GM13977 (cell line): ENCODE data around the gene HPSE2.

Experiments used
- DNase-seq: peaks from one replicate; pipeline ENCODE4 v3.0.0; 2012; ENCODE audit warnings: low spot score
- in situ Hi-C: fragments of 300-500 bp; cut with MboI; formaldehyde crosslinking; loops from one replicate; pipeline ENCODE4 v1.12.0; 2022; ENCODE audit warnings: low sequenced_read_pairs, low pct_unique_long_range_greater_than_20kb, mixed read lengths, inconsistent platforms; ENCODE audit not compliant: unreplicated experiment
- TF ChIP-seq, protein P1 (sequence below): IDR thresholded peaks from 2 replicates; pipeline ENCODE4 v1.5.1; 2012; ENCODE audit warnings: mild to moderate bottlenecking, control low read depth; ENCODE audit not compliant: insufficient read depth; ENCODE audit errors: extremely low read depth, missing control alignments

Gene HPSE2

DNA sequence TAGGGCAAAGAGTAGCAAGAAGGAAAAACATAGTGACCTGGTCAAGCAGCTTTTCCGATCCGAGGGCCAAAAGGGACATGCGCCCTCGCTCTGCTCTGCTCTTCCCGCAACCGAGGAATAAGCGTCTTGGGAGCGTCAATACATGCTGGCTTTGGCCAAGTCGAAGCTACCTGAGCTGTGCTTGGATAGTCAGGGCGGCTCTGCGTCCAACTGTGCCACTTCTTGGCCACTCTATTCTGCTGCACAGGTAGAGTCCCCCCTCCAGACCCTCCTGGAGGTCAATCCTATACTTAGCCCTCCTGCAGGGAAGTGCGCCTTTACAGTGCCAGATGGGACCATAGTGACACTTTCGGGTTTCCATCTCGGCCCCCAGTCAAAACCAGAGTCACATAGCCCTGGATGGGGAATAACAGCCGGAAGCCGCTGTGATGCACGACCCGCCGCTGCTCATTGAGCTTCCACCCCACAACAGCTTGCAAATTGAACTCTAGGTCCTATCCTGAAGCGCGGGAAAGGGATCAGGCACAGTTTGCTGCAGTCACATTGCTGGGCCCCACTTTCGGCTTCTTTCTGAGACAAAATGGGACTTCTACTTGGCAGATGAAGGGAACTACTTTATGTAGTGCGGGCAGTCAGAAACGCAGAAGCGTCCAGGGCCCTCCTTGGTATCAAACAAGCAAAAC, 1.1 kb upstream of the HPSE2 start:
- TF ChIP-seq, protein P1, sequence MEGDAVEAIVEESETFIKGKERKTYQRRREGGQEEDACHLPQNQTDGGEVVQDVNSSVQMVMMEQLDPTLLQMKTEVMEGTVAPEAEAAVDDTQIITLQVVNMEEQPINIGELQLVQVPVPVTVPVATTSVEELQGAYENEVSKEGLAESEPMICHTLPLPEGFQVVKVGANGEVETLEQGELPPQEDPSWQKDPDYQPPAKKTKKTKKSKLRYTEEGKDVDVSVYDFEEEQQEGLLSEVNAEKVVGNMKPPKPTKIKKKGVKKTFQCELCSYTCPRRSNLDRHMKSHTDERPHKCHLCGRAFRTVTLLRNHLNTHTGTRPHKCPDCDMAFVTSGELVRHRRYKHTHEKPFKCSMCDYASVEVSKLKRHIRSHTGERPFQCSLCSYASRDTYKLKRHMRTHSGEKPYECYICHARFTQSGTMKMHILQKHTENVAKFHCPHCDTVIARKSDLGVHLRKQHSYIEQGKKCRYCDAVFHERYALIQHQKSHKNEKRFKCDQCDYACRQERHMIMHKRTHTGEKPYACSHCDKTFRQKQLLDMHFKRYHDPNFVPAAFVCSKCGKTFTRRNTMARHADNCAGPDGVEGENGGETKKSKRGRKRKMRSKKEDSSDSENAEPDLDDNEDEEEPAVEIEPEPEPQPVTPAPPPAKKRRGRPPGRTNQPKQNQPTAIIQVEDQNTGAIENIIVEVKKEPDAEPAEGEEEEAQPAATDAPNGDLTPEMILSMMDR = no peak

DNA sequence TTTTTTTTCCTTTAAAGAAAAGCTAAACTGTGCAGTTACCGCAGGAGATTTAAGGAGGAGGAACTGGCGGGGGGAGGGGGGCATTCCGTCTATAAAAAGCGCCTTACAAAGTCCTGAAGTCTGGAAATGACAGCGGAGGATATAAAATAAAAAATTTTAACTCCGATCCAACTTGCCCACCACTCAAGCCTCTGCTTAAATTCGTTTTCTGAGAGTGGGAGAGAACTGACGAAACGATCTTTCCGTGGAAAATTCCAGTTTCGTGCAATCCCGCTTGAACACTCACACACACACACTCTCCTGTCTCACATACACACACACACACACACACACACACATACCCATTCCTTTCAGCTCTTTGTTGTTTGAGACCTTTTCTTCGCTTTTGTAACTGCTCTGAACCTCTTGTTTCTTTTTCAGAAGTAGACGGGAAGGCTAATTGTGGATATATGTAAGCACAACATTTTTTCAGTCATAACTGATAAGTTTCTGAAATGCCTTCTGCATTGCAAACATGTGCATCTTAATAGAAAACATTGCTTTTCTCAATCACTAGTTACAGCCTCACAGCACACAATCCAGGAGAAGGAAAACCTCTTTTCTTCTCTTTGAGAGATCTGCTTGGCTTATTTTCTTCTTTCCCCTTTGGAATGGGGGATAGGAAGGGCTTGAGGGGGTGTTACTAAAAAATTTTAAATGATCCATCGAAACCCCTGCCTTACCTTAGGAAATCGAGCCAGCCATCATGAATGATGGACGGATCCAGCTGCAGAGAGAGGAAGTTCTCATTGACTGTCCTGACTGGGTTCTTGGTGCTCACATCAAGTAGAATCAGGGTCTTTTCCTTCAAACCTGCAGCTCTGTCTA, 628 bp downstream of the HPSE2 start:
- in situ Hi-C loops = loop anchor here (25.0 kb wide), 1 partner anchor 473 kb away; no protein-coding TSS in a partner anchor
- no peak for DNase-seq
- TF ChIP-seq, protein P1 = no peak

More for the DNA sequence above, 1.1 kb upstream of the HPSE2 start:
- in situ Hi-C loops = loop anchor here (25.0 kb wide), 1 partner anchor 474 kb away; no protein-coding TSS in a partner anchor
- no peak for DNase-seq

DNA sequence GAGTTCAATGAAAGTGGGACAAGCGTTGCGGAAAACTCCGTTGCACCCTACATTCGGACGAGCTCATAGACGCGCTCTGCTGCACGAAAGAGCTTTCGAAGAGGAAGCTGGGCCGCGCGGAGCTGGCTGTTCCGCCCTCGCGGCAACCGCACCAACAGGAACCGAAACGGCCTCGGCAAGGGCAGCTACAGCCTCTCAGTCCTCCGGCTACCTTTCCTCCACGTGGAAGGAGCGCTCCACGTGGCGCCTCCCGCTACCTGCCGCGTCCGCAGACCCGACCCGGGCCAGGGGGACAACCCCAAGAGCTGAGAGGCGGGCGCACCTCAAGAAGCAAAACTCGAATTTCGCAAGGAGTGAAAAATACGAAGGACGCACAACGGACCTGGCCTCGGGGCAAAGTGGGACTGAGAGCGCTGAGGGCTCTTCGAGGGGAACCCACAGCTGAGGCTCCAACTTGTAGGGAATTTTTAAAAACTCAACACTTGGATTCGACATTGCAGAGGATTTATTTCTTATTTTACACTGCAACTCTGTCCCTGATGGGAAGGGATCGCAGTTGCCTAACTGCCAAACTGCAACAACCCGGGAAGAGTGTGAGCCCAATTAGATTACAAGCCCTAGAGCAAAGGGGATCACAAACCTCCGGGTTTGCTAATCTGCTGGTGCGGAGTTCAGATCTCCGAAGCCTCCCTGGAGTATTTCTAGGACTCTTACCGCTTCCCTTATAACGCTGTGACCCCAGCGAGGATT, 1.4 kb downstream of the HPSE2 start:
- peak; percentile 87 for DNase-seq
- TF ChIP-seq, protein P1 = peak; percentile 10
- in situ Hi-C loops = loop anchor here (25.0 kb wide), 1 partner anchor 472 kb away; no protein-coding TSS in a partner anchor

DNA sequence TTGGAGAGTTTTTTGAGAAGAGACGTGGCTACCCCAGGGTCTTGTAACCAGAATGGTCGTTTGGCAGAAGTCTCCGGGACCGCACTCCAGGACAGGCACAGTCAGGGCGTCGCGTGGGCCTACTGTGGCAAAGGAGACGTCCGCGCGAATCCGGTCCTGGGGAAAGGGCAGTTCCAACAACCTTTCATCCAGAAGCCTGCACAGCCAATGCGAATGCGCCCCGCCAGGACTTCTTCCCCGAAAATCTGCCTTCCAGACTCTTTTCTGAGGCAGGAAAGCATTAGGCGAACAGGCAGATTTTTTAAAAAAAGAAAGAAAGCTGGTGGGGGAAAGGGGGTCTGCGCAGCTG, 2.0 kb downstream of the HPSE2 start:
- in situ Hi-C loops = loop anchor here (25.0 kb wide), 1 partner anchor 471 kb away; no protein-coding TSS in a partner anchor
- DNase-seq = peak; percentile 25
- TF ChIP-seq, protein P1 = no peak

DNA sequence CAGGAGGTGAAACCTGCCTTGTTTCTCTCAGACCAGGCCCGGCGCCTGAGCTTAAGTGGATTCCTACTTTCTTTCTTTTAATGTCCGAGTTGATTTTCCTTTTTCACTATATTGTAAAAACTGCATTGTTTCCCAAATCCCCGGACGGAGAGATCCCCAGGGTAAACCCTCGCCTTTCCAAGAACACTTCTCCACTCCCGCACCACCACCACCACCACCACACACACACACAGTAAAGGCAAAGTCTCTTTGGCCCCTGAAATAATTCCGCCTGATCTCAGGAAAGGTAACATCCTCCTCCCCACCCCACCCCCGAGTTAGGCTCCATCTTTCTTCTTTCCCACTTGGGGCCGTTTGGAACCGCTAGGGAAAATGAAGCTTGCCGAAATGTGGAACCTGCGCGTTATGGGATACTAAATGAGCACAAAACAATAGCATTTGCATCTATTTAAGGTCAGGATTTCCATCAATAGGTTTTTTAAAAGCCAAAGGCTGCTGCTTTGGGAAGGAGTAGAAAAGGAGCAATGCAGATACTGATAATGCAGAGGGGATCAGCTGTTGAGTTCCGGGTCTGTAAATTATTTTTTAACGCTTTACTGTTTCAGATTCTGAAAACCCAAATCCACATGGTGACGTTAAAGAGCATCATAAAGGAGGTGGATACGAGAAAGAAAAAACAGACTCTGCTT, 2.5 kb downstream of the HPSE2 start:
- DNase-seq = peak; percentile 19
- TF ChIP-seq, protein P1 = no peak
- in situ Hi-C loops = loop anchor here (25.0 kb wide), 1 partner anchor 471 kb away; no protein-coding TSS in a partner anchor
